PFSK-1 (cell line): Measurements from ENCODE around the gene MRPS15.

Experiments
- FOXP2 ChIP-seq: optimal IDR thresholded peaks from 2 replicates; pipeline ENCODE3; 2011; ENCODE audit warnings: borderline replicate concordance, control low read depth, inconsistent platforms; ENCODE audit not compliant: insufficient read depth; ENCODE audit errors: extremely low read length, extremely low read depth
- POLR2AphosphoS5 ChIP-seq: IDR thresholded peaks from 2 replicates; pipeline ENCODE4 v1.6.1; 2012; ENCODE audit warnings: low read depth, mild to moderate bottlenecking, control low read depth, low read length, moderate library complexity
- REST ChIP-seq, 2 experiments: IDR thresholded peaks; 2 replicates each; pipeline versions ENCODE4 v1.6.1 to v1.8.0; 2011 to 2012; ENCODE audit warnings: low read depth in 2 of 2, low read length in 2 of 2, control low read depth in 1 of 2, inconsistent platforms in 1 of 2, mild to moderate bottlenecking in 1 of 2, moderate library complexity in 1 of 2; ENCODE audit not compliant: insufficient read depth in 1 of 2
- SIN3A ChIP-seq: IDR thresholded peaks from 2 replicates; pipeline ENCODE4 v1.6.1; 2012; ENCODE audit warnings: mild to moderate bottlenecking, low read length, moderate library complexity, borderline replicate concordance; ENCODE audit not compliant: insufficient read depth
- TAF1 ChIP-seq: IDR thresholded peaks from 2 replicates; pipeline ENCODE4 v1.6.1; 2012; ENCODE audit warnings: low read length, control low read depth, borderline replicate concordance; ENCODE audit not compliant: insufficient read depth

The MRPS15 gene

GRCh38 chr1:36486093-36486438, 21.9 kb upstream of the MRPS15 start:
- no peak for TF ChIP-seq FOXP2
- no peak for TF ChIP-seq SIN3A
- TF ChIP-seq REST (IDR thresholded peaks at IDR 0.05; ENCODE audit: insufficient read depth in 1 of 2, low read depth in 2 of 2, low read length in 2 of 2) = no peak
- TF ChIP-seq POLR2AphosphoS5 = no peak
- TF ChIP-seq TAF1 = no peak

GRCh38 chr1:36484099-36484498, 19.9 kb upstream of the MRPS15 start:
- TF ChIP-seq FOXP2 (no peak), POLR2AphosphoS5 (no peak), REST (IDR thresholded peaks at IDR 0.05; ENCODE audit: insufficient read depth in 1 of 2, low read depth in 2 of 2, low read length in 2 of 2) (no peak), SIN3A (no peak), TAF1 (no peak)

- TF ChIP-seq REST (IDR thresholded peaks at IDR 0.05; ENCODE audit: insufficient read depth in 1 of 2, low read depth in 2 of 2, low read length in 2 of 2) (no peak), SIN3A (no peak), TAF1 (no peak), POLR2AphosphoS5 (no peak), FOXP2 (no peak)
Measured at GRCh38 chr1:36482724-36483388, 18.7 kb upstream of the MRPS15 start, which contains the start of gene CSF3R. Gene CSF3R, minus strand, starts transcription at chr1:36482913. Its CDS starts 3,417 bp downstream, at chr1:36479496.

GRCh38 chr1:36481771-36482723, 17.9 kb upstream of the MRPS15 start:
- TF ChIP-seq TAF1 (no peak), FOXP2 (no peak), SIN3A (no peak), POLR2AphosphoS5 (no peak), REST (IDR thresholded peaks at IDR 0.05; ENCODE audit: insufficient read depth in 1 of 2, low read depth in 2 of 2, low read length in 2 of 2) (no peak)
